WTC11 (cell line): ENCODE data around the gene SLC2A1.

Experiments used
- SOX15 ChIP-seq: fragments of 250-450 bp; sonication (Bioruptor Pico); IDR thresholded peaks from 2 replicates; pipeline ENCODE4 v1.9.0; 2021; ENCODE audit warnings: mild to moderate bottlenecking
- SP1 ChIP-seq: sonication (generic); formaldehyde crosslinking; conservative IDR thresholded peaks from 2 replicates; pipeline ENCODE4 v1.8.1; 2022; ENCODE audit warnings: missing genetic modification reagents
- TEAD4 ChIP-seq: sonication (generic); formaldehyde crosslinking; IDR thresholded peaks from 2 replicates; pipeline ENCODE4 v1.8.0; 2022; ENCODE audit warnings: mild to moderate bottlenecking, missing genetic modification reagents
- ZNF138 ChIP-seq: sonication (generic); formaldehyde crosslinking; conservative IDR thresholded peaks from 2 replicates; pipeline ENCODE4 v1.8.1; 2022; ENCODE audit warnings: mild to moderate bottlenecking, moderate library complexity, missing genetic modification reagents
- TF ChIP-seq, protein P1 (sequence below): fragments of 200-600 bp; IDR thresholded peaks from 2 replicates; pipeline ENCODE4 v1.8.0; 2022; ENCODE audit warnings: antibody characterized with exemption

DNA sequence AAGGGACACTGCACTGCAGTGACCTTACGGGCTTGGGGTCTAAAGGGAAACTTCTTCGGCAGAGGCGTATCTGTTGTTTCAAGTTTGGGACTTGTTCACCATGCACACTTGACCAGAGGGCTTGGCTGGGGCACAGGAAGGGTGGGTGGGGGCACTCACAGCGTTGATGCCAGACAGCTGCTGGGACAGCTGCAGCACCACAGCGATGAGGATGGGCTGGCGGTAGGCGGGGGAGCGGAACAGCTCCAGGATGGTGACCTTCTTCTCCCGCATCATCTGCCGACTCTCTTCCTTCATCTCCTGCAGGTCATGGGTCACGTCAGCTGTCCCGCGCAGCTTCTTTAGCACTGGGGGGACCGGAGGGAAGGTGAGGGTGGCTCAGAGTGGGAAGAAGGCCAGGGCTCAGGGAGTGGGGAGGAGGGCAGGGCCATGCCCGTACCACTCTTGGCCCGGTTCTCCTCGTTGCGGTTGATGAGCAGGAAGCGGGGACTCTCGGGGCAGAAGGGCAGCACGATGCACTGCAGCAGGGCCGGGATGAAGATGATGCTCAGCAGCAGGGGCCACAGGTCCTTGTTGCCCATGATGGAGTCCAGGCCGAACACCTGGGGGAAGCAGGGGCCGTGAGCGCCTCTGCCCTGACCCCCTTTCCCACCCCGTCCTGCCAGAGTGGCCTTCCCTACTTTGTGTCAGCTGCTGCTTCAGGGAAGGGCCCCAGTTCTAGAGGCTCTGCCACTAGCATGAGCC lies 29.1 kb downstream of the SLC2A1 start:
- TF ChIP-seq SOX15 (no peak), TEAD4 (CRISPR knock-in tag) (no peak), ZNF138 (CRISPR knock-in tag) (no peak), SP1 (CRISPR knock-in tag) (no peak)
- TF ChIP-seq, protein P1, sequence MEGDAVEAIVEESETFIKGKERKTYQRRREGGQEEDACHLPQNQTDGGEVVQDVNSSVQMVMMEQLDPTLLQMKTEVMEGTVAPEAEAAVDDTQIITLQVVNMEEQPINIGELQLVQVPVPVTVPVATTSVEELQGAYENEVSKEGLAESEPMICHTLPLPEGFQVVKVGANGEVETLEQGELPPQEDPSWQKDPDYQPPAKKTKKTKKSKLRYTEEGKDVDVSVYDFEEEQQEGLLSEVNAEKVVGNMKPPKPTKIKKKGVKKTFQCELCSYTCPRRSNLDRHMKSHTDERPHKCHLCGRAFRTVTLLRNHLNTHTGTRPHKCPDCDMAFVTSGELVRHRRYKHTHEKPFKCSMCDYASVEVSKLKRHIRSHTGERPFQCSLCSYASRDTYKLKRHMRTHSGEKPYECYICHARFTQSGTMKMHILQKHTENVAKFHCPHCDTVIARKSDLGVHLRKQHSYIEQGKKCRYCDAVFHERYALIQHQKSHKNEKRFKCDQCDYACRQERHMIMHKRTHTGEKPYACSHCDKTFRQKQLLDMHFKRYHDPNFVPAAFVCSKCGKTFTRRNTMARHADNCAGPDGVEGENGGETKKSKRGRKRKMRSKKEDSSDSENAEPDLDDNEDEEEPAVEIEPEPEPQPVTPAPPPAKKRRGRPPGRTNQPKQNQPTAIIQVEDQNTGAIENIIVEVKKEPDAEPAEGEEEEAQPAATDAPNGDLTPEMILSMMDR, result no peak
